HG03175 (cell line): Measurements from ENCODE around the gene CBLC.

Experiments used
- ATAC-seq: cut with Tn5 transposase; IDR thresholded peaks from one replicate; pipeline ENCODE4 v1.9.1; 2021; ENCODE audit warnings: mild to moderate bottlenecking, moderate library complexity; ENCODE audit not compliant: unreplicated experiment

The CBLC gene

GRCh38 chr19:44848036-44848811 lies 70.5 kb downstream of the CBLC start:
- ATAC-seq = no peak

GRCh38 chr19:44848812-44849447 lies 71.2 kb downstream of the CBLC start:
- no peak for ATAC-seq
